SK-N-SH treated with all-trans-retinoic acid at 6 μM for 48 hours (cell line): ENCODE results near the gene ABCC10.

Source experiments
- CSDC2 ChIP-seq: fragments of 250-450 bp; sonication (Bioruptor Pico); IDR thresholded peaks from 2 replicates; pipeline ENCODE4 v1.5.0; 2020; ENCODE audit warnings: mild to moderate bottlenecking, moderate library complexity
- ZC3H10 ChIP-seq: fragments of 250-450 bp; sonication (Bioruptor Pico); IDR thresholded peaks from 2 replicates; pipeline ENCODE4 v1.5.1; 2021; ENCODE audit warnings: mild to moderate bottlenecking, moderate library complexity
- ZNF565 ChIP-seq: fragments of 450-650 bp; formaldehyde crosslinking; conservative IDR thresholded peaks from 2 replicates; pipeline ENCODE4 v1.5.0; 2020; ENCODE audit warnings: low read depth, mild to moderate bottlenecking, moderate library complexity
- ZNF8 ChIP-seq: fragments of 450-650 bp; formaldehyde crosslinking; IDR thresholded peaks from 2 replicates; pipeline ENCODE4 v1.5.0; 2020; ENCODE audit warnings: mild to moderate bottlenecking, moderate library complexity
- TF ChIP-seq, protein P1 (sequence below): fragments of 250-450 bp; sonication (Bioruptor Pico); IDR thresholded peaks from 2 replicates; pipeline ENCODE4 v1.5.0; 2020; ENCODE audit warnings: mild to moderate bottlenecking, moderate library complexity
- TF ChIP-seq, protein P2 (sequence below): fragments of 250-450 bp; sonication (Bioruptor Pico); IDR thresholded peaks from 2 replicates; pipeline ENCODE4 v1.8.0; 2020; ENCODE audit warnings: mild to moderate bottlenecking, moderate library complexity, borderline replicate concordance

DNA sequence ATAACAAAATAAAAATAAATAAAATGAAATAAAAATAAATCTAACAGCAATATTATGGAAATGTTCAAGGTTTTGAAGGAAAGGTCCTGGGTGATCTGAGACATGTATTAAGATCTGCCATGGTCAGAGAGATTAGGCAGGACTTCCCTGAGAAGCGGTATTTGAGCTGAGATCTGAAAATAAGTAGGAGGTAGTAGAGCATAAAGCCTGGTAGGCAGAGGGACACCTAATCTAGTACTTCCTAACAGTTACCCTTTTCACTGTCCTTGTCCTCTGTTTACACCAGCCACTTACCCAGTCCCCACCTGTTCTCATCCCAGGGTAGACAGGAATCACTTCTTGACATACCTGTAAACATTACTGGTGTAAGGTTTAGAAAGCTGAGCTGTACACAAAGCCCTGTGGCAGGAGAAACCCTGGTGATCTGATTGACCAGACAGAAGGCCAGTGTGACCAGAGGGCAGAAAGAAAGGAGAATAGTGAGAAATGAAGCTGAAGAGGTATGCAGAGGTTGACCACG lies 49.6 kb upstream of the ABCC10 start:
- no peak for TF ChIP-seq ZNF565 (CRISPR knock-in tag)
- TF ChIP-seq ZC3H10 (CRISPR knock-in tag): no peak
- TF ChIP-seq CSDC2 (CRISPR knock-in tag): no peak
- no peak for TF ChIP-seq ZNF8 (CRISPR knock-in tag)
- TF ChIP-seq, protein P1, sequence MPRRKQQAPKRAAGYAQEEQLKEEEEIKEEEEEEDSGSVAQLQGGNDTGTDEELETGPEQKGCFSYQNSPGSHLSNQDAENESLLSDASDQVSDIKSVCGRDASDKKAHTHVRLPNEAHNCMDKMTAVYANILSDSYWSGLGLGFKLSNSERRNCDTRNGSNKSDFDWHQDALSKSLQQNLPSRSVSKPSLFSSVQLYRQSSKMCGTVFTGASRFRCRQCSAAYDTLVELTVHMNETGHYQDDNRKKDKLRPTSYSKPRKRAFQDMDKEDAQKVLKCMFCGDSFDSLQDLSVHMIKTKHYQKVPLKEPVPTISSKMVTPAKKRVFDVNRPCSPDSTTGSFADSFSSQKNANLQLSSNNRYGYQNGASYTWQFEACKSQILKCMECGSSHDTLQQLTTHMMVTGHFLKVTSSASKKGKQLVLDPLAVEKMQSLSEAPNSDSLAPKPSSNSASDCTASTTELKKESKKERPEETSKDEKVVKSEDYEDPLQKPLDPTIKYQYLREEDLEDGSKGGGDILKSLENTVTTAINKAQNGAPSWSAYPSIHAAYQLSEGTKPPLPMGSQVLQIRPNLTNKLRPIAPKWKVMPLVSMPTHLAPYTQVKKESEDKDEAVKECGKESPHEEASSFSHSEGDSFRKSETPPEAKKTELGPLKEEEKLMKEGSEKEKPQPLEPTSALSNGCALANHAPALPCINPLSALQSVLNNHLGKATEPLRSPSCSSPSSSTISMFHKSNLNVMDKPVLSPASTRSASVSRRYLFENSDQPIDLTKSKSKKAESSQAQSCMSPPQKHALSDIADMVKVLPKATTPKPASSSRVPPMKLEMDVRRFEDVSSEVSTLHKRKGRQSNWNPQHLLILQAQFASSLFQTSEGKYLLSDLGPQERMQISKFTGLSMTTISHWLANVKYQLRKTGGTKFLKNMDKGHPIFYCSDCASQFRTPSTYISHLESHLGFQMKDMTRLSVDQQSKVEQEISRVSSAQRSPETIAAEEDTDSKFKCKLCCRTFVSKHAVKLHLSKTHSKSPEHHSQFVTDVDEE: no peak
- TF ChIP-seq, protein P2, sequence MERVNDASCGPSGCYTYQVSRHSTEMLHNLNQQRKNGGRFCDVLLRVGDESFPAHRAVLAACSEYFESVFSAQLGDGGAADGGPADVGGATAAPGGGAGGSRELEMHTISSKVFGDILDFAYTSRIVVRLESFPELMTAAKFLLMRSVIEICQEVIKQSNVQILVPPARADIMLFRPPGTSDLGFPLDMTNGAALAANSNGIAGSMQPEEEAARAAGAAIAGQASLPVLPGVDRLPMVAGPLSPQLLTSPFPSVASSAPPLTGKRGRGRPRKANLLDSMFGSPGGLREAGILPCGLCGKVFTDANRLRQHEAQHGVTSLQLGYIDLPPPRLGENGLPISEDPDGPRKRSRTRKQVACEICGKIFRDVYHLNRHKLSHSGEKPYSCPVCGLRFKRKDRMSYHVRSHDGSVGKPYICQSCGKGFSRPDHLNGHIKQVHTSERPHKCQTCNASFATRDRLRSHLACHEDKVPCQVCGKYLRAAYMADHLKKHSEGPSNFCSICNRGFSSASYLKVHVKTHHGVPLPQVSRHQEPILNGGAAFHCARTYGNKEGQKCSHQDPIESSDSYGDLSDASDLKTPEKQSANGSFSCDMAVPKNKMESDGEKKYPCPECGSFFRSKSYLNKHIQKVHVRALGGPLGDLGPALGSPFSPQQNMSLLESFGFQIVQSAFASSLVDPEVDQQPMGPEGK (CRISPR knock-in tag): no peak
